HG03565 (cell line): ENCODE data around the gene PARP16.

Experiments used
- ATAC-seq: cut with Tn5 transposase; IDR thresholded peaks from one replicate; pipeline ENCODE4 v1.9.1; 2021; ENCODE audit warnings: mild to moderate bottlenecking, moderate library complexity; ENCODE audit not compliant: unreplicated experiment

The PARP16 gene

DNA sequence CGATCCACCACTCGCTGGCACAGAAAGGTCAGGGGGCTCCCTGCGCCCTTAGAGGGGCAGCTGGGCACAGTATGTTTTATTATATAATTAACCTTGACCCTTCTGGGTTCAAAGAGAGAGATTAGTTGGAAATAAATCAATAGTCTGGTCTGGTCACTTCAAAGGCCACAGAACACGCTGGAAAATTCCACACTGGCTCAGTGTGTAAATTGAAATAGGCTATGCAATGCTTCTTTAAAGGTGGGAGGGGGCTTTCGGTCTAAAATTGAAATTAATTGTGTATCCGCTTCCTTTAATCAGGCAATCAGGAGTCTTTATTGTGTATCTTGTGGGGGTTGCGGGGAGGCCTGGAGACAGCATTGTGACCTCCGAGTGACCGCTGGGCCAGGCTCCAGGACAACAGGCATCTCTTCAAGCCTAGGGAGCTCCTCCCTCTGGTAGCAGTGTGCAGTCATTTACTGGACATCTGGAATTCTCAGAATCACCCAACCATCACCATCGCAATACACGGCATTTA is 25.8 kb upstream of the PARP16 start:
- ATAC-seq, result no peak

DNA sequence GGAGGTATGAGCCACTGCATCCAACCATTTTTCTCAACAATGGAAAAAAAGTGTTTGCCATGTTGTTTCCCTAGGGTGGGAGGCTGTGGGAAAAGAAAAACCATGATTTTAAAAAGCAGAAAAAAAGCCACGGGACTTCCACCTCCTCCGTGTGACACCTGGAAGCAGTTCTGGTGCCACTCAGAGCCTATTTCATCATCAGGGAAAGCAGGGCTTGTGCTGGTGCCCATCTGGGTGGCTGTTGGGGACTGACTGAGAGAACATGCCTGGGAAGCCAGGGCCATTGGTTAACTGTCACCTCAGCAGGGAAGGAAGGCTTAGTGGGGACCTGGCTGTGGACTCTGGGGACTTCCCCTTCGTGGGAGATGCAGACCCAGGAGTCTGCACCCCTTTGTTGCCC is 25.1 kb upstream of the PARP16 start:
- ATAC-seq, result no peak

DNA sequence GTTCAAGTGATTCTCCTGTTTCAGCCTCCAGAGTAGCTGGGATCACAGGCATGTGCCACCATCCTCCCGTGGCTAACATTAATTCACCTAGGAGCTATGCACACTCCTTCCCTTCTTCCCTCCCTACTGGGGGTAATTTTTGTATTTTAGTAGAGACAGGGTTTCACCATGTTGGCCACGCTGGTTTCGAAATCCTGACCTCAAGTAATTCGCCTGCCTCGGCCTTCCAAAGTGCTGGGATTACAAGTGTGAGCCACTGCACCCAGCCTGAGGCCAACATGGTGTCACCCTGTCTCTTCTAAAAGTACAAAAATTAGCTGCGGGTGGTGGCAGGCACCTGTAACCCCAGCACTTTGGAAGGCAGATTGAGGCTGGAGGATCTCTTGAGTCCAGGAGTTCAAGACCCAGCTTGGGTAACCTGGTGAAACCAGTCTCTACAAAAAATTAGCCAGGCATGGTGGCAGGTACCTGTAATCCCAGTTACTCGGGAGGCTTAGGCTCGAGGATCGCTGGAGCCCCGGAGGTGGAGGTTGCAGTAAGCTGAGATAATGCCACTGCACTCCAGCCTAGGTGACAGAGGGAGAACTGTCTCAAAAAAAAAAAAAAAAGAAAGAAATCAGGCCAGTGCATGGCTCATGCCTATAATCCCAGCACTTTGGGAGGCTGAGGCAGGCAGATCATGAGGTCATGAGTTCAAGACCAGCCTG is 23.9 kb upstream of the PARP16 start:
- ATAC-seq, result no peak

DNA sequence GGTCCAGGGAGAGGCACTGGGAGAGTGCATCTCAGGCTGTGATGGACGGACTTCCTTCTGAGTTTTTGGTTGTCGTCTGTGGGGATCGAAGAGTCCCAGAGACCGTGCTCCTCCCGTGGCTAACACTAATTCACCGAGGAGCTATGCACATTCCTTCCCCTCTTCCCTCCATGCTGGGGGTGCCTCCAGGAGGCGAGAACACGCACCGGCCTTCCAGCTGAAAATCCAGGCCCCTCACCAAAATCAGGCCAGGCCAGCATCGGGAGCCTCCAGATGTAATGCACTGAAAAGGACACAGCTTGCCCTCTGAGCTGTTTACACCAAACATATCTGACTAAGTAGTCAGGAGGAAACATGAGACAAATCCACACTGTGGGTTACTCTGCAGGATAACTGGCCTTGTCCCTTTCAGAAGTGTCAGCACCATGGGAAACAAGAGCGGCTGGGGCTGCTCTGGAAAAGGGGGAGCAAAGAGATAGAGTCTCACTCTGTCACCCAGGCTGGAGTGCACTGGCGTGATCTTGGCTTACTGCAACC is 23.3 kb upstream of the PARP16 start:
- ATAC-seq, result no peak

DNA sequence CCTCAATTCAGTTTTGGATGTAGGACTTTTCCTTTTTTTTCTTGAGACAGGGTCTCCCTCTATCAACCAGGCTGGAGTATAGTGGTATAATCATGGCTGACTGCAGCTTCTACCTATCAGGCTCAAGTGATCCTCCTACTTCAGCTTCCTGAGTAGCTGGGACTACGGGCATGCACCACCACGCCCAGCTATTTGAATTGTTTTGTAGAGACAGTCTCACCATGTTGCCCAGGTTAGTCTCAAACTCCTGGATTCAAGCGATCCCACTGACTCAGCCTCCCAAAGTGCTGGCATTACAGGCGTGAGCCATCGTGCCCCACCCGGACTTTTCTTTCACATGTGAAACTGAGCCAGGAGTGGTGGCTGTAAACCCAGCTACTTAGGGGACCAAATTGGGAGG is 21.3 kb upstream of the PARP16 start:
- no peak for ATAC-seq

DNA sequence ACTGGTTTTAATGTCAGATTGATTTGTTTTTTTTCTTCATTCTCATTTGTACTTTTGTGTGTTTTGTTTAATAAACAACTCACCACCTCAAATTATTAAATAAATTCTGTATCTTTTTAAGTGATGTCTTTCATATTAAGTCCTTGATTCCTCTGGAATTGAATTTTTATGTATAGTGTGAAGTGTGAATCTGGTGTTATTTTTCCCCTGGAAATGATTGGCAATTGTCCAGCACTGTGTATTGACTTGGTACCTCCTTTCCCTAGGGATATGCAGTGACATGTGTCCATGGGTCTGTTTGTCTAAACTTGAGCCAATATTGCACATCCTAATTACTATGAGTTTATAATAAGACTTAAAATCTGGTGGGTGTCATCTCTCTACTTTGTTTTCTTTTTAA is 19.9 kb upstream of the PARP16 start:
- no peak for ATAC-seq

DNA sequence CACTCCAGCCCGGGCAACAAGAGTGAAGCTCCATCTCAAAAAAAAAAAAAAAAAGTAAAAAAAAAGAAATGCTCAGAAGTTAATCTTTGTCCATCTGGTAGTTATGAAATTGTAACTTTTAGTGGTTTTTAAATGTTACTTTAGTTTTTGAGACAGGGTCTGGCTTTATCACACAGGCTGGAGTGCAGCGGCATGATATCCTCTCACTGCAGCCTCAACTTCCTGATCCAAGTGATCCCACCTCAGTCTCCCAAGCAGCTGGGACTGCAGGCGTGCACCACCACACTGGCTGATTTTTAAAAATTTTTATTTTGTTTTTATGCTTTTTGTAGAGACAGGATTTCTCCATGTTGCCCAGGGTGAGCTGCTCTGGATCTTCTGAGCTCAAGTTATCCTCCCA is 19.1 kb upstream of the PARP16 start:
- ATAC-seq, result no peak

DNA sequence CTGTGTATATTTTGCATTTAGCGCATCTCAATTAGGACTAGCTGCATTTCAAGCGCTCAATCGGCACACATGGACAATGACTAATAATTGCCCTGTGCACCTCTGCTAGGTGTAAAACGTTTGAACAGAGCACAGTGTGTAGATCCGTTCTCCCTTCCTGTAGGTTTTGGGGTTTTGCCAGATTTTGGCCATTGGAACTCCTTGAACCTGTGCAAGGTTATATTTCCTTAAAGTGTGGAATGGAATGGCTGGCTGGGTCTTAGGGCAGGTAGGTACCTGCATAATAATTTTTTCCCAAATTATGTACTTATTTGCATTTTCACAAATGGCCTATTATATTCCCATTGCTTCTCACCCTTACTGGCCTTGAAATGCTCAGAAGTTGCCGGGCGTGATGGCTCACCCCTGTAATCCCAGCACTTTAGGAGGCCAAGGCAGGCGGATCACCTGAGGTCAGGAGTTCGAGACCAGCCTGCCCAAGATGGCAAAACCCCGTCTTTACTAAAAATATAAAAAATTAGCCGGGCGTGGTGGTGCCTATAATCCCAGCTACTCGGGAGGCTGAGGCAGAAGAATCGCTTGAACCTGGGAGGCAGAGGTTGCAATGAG is 18.6 kb upstream of the PARP16 start:
- ATAC-seq, result no peak

DNA sequence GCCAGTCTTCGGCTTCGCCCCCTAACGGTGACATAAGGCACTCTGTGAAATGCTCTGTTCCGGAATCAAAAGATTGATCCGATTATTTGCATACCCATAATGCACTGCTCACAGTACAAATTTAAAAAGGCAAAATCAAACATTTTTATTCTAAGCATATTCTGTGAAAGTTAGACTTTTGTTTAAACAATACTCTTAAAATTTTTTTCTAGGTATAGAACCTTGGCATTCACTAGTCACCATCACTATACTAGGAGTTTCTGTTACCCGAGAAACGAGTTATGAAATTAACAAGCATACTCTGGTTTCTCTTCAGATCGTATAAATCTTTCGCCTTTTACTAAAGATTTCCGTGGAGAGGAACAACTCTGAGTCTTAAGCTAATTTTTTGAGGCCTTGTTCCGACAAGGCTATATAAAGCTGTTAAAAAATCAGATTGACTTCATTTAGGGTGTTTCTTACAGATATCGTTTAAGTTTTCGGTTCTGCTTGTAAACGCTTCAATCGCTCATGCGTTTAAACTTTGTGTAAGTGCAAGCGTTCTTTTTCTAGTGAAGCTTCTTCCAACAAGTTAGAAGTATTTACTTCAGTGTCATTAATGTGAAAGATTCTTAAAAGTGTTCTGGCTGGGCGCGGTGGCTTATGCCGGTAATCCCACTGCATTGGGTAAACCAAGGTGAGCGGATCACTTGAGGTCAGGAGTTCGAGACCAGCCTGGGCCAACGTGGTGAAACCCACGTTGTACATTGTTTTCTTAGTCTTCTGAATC is 17.9 kb upstream of the PARP16 start, which contains the start of gene RNU5B-1:
Gene RNU5B-1 (plus strand): TSS at position 297 of the 769 bp plus-strand sequence.
- peak; percentile 58 for ATAC-seq

DNA sequence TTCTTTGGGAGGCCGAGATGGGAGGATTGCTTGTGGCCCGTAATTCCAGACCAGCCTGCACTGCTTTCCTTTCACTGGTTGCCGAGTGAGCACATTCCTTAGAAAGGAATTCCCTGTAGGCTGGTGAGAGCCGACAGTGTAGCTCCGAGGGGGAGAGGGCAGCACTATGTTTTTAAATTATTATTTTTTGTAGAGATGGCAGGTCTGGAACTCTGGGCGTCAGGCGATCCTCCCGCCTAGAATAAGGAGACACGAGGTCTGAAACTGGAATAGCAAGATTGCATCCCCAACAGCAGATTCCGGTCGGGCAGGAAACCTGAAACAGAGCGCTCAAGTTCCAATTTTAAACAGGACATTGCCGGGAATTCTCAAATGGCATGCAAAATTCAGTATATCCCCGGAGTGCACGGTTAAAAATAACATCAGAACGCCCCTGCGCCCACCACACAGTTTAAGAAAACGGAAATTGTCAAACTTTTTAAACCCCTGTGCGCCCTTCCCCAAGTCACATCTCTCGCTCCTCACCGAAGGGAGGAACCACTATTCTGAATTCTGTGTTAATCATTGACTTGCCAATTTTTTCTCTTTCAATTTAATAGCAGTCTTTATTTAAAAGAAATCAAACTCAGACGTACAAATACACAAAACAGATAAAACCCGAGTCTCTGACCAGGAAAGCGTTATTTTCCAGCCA is 17.2 kb upstream of the PARP16 start:
- no peak for ATAC-seq

DNA sequence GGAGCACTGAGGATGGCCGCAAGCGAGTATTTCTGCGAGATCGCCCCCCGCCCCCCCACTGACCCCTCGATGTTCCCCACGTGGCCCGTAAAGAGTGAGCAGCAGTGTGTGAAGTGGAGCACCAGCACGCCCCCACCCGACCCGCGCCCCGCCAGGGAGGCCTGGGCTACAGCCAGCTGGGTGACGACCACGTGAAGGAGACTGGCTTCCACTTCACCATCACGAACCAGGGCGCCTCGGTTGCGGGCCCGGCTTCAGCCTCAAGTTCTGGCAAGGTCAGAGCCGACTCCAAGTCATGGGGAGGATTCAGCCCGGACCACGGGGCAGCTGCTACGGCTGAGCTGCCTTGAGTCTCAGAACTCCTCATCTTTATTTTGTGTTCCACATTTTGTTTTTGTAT is 15.4 kb upstream of the PARP16 start:
- no peak for ATAC-seq

DNA sequence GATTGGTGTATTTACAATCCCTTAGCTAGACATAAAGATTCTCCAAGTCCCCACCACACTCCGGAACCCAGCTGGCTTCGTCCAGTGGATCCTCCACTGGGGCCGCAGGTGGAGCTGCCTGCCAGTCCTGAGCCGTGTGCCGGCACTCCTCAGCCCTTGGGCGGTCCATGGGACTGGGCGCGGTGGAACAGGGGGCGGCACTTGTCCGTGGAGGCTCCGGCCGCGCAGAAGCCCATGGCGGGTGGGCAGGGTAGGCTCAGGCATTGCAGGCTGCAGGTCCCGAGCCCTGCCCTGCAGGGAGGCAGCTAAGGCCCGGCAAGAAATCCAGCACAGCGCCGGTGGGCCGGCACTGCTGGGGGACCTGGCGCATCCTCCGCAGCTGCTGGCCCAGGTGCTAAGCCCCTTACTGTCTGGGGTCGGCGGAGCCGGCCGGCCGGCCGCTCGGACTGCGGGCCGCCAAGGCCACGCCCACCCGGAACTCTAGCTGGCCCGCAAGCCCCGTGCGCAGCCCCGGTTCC is 14.3 kb upstream of the PARP16 start:
- no peak for ATAC-seq

DNA sequence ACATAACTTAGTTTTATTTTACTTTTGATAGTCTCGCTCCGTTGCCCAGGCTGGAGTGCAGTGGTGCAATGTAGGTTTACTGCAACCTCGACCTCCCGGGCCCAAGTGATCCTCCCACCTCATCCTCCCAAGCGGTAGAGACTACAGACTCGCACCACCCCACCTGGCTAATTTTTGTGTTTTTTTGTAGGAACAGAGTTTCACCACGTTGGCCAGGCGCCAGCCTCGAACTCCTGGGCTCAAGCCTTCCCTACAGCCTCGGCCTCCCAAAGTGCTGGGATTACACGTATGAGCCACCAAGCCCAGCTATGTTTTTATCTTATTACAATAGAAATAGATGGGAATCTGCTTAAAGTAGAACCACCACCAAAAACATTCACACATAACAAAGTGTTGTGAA is 12.0 kb upstream of the PARP16 start:
- ATAC-seq, result no peak

DNA sequence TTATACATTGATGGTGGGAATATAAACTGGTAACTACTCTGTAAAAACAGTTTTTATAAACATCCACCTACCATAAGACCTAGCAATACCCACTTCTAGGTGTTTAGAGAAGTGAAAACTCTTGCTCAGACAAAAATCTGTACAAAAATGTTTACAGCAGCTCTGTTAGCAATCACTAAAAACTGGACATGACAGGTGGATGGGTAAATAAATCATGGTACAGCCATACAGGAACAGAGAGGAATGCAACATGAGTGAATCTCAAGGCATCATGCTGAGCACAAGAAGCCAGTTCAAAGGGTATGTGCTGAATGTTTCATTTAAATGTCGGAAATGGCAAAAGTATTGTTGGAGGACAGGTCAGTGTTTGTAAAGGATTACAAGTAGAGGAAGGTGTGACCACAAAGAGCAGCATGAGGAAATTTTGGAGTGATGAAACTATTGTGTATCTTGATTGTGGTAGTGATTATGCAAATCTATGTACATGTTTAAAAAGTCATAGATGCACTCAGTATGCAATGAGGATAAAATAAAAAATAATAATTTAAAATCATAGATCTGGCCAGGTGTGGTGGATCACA is 6.3 kb upstream of the PARP16 start:
- ATAC-seq, result no peak

DNA sequence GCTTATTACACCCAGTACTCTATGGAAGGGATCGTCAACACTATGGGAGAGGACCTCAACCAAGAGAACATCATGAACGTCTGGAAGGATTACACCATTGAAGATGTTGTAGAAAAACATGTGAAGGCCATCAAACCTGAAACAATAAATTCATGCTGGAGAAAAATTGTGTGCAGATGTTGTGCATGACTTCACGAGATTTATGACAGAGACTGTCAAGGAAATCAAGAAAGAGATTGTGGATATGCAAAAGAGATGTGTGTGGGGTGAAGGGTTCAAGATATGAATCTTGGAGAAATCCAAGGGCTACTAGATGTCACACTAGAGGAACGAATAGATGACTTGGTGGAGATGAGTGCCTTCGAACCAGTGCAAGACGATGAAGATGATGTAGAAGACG is 3.5 kb upstream of the PARP16 start:
- no peak for ATAC-seq

DNA sequence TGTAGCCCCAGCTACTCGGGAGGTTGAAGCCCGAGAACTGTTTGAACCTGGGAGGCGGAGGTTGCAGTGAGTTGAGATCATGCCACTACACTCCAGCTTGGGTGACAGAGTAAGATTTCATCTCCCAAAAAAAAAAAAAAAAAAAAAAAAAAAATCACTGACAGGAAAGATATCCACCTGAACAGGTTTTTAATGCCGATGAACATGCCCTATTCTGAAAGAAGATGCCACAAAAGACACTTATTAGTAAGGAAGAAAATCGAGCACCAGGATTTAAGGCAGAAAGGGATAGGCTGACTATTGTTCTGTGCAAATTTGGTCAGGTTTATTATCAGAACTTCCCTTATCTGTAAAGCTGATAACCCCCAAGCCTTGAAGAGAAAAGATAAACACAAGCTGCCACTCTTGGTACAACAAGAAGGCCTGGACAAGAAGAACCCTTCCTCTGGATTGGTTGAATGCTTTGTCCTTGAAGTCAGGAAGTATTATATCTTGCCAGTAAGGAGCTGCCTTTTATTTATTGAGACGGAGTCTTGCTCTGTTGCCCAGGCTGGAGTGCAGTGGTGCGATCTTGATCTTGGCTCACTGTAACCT is 2.7 kb upstream of the PARP16 start:
- ATAC-seq, result no peak

DNA sequence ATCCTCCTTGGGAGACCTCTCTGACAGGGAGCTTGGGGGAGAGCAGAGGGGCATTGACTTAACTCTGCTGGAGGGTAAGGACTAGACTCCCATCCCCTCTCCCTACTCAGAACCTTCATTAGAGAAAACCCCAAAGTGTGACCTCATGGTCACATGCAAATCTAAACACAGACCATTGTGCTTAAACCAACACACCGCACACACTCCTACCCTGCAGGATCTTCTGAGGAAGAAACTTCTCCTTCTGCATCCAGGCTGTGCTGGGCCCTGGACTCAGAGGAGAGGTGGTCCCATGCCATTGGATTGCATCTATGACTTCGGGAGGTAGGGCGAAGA is 805 bp upstream of the PARP16 start:
- ATAC-seq, result no peak

DNA sequence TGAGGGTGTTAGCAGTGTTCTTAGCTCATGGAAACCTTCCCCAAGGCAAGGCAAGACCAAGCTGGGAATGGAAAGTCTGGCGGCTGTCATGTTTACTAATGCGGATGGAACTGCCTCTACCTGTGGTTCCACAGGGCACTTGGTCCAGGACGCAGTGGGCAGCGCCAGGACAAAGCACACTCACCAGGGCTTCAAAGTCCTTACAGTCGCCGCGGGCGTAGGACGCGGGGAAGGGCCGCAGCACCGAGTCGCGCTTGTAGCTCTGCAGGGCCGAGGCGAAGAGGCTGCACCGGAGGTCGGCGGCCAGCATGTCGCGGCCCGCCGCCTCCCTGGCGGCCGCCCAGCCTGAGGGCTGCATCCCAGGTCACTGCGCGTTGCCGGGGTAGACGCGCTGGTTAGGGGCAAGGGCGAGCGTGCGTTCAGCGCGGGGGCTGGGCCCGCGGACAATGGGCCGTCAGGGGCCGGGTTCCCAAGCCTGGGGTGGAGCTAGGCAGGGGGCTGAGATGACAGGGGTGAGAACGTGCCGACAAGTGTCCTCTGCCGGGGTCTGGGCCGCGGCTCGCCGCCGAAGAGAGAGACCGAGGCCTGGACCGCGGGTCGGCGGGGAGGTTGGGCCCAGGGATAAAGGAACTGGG is 497 bp downstream of the PARP16 start:
- ATAC-seq, result no peak

DNA sequence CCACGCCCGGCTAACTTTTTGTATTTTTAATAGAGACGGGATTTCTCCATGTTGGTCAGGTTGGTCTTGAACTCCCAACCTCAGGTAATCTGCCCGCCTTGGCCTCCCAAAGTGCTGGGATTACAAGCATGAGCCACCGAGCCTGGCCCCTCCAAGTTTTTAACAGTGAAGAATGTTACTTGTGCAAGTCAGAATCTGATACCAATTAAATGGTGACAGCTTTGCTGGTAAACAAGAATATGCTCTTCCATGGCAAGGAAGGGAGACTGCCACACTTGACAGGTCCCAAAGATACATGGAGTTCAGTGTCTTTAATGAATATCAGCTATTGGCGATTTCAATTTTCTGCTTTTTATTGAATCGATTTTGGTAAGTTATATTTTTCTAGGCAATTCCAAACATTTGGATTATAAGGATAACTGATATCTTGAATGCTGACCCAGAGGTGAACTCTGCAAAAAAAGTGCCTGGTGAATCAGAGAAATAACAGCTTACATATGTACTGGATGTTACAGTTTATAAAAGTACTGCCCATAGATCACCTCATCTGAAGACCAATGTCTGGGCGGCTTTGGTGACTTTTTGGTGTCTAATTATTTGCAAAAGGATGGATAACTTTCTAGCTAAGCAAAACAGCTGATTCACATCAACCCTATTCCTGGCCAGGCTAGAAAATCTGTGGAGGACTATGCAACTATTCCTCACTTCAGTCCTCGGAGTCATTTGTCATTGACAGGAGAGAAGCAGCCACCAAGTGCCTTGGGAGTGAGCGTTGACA is 1.2 kb downstream of the PARP16 start:
- no peak for ATAC-seq
